Neural crest cell (in vitro differentiated cells): ENCODE data around the gene NCBP3. TPM values are rescaled to one million over a fixed set of nuclear protein-coding genes. Genes with fewer than 3 reads are reported as not detected.

Experiments
- DNase-seq: peaks from one replicate; pipeline ENCODE4 v3.0.0; 2021; ENCODE audit warnings: low read depth, mixed read lengths, low spot score
- H3K27ac Mint-ChIP-seq: one replicate; pipeline ENCODE4 v1.8.0; 2021; ENCODE audit warnings: mild to moderate bottlenecking, mixed read lengths; ENCODE audit not compliant: unreplicated experiment
- H3K27me3 Mint-ChIP-seq: 2 replicates; pipeline ENCODE4 v1.8.0; 2021; ENCODE audit warnings: low read depth, mild to moderate bottlenecking, mixed read lengths
- H3K36me3 Mint-ChIP-seq: 2 replicates; pipeline ENCODE4 v1.8.0; 2021; ENCODE audit warnings: low read depth, mild to moderate bottlenecking, mixed read lengths
- H3K4me1 Mint-ChIP-seq: 2 replicates; pipeline ENCODE4 v1.8.0; 2021; ENCODE audit warnings: mixed read lengths
- H3K4me3 Mint-ChIP-seq: one replicate; pipeline ENCODE4 v1.8.0; 2021; ENCODE audit warnings: mild to moderate bottlenecking, mixed read lengths
- H3K9me3 Mint-ChIP-seq: 2 replicates; pipeline ENCODE4 v1.8.0; 2021; ENCODE audit warnings: mixed read lengths
- total RNA-seq: library from RNA; stranded (reverse); gene quantifications from 2 replicates; pipeline ENCODE4 v1.2.1, GENCODE V29; 2021
- TF ChIP-seq, protein P1 (sequence below): fragments of 200-600 bp; sonication (generic); conservative IDR thresholded peaks from 2 replicates; pipeline ENCODE4 v1.5.0; 2021; ENCODE audit warnings: antibody characterized with exemption, mild to moderate bottlenecking

NCBP3 gene
- total RNA-seq, 1 donor from 2014 or later = 61.5 TPM

DNA sequence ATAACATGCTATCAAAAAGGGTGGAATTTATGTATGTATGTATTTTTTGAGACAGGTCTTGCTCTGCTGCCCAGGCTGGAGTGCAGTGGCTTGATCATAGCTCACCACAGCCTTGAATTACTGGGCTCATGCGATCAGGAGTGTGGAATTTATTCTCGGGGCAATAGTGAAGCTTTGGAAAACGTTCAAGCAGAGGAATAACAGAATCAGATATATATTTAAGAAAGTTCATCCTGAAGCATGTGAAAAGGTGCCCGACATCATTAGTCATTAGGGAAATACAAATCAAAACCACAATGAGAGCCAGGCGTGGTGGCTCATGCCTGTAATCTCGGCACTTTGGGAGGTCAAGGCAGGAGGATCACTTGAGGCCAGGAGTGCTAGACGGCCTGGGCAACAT lies 37.3 kb downstream of the NCBP3 start:
- TF ChIP-seq, protein P1, sequence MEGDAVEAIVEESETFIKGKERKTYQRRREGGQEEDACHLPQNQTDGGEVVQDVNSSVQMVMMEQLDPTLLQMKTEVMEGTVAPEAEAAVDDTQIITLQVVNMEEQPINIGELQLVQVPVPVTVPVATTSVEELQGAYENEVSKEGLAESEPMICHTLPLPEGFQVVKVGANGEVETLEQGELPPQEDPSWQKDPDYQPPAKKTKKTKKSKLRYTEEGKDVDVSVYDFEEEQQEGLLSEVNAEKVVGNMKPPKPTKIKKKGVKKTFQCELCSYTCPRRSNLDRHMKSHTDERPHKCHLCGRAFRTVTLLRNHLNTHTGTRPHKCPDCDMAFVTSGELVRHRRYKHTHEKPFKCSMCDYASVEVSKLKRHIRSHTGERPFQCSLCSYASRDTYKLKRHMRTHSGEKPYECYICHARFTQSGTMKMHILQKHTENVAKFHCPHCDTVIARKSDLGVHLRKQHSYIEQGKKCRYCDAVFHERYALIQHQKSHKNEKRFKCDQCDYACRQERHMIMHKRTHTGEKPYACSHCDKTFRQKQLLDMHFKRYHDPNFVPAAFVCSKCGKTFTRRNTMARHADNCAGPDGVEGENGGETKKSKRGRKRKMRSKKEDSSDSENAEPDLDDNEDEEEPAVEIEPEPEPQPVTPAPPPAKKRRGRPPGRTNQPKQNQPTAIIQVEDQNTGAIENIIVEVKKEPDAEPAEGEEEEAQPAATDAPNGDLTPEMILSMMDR = no peak
- DNase-seq = no peak
- peaks cover 2% of the 10 kb centered on the region for H3K36me3 Mint-ChIP-seq
- no peak overlapping the region for H3K4me3 Mint-ChIP-seq
- H3K4me1 Mint-ChIP-seq = no peaks in the 10 kb centered on the region
- H3K9me3 Mint-ChIP-seq = no peaks in the 10 kb centered on the region
- H3K27me3 Mint-ChIP-seq = no peaks in the 10 kb centered on the region
- H3K27ac Mint-ChIP-seq = no peak overlapping the region

DNA sequence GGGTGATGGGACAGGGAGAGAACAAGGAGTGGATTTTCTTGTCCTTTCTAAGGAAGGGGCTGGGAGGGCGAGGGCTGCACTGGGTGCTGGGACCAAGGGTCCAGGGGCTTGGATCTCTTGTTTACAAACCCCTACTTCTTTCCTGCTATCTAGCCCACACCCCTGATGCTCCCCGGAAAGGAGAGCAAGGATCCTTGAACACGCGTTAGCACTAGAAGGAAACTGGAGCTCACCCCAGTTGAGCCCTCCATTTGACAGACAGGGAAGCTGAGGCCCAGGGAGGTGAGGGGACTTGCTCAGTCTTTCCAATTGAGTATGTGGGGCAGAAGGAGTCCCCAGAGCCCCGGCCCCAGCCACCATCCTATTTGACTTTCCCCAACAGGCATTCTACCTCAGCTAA lies 40.5 kb downstream of the NCBP3 start:
- H3K4me1 Mint-ChIP-seq = no peaks in the 10 kb centered on the region
- no peak overlapping the region for H3K27ac Mint-ChIP-seq
- H3K36me3 Mint-ChIP-seq = peaks cover 2% of the 10 kb centered on the region
- H3K4me3 Mint-ChIP-seq = no peak overlapping the region
- no peaks in the 10 kb centered on the region for H3K9me3 Mint-ChIP-seq
- DNase-seq = no peak
- TF ChIP-seq, protein P1 = no peak
- H3K27me3 Mint-ChIP-seq = no peaks in the 10 kb centered on the region

DNA sequence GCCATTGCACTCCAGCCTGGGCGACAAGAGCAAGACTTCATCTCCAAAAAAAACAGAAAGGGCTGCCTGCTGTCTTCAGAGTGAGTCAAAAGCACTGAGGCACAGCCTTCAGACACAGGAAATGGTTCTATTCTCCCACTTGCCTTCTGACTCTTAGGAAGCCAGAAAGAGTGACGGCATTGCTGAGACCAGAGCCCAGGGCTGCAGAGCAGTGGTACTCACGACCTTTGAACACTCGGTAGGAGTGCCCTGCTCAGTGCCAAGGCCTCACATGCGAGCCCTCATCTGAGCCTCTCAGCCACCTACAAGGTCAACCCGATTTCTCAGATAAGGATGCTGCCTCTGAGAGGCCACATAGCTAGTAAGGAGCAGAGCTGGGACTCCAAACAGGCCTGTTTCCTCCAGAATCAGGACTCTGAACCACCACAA lies 41.5 kb downstream of the NCBP3 start:
- no peak overlapping the region for H3K4me3 Mint-ChIP-seq
- no peaks in the 10 kb centered on the region for H3K27me3 Mint-ChIP-seq
- peaks cover 2% of the 10 kb centered on the region for H3K36me3 Mint-ChIP-seq
- H3K27ac Mint-ChIP-seq = no peak overlapping the region
- DNase-seq = no peak
- no peaks in the 10 kb centered on the region for H3K9me3 Mint-ChIP-seq
- H3K4me1 Mint-ChIP-seq = no peaks in the 10 kb centered on the region
- TF ChIP-seq, protein P1 = no peak

DNA sequence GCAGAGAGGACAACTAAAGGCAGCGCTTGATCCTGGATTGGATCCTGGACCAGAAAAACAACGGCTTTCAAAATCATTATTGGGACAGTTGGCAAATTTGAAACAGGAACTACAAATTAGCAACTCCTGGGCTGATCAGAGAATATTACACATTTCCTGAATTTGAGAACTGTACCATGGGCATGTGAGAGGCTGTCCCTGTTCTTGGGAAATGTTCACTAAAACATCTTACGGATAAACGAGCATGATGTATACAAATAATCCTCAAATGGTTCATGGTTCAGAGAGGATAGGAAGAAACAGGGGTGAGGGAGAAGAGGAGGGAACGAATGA lies 42.8 kb downstream of the NCBP3 start:
- Mint-ChIP-seq H3K27ac (no peak overlapping the region), H3K36me3 (peaks cover 2% of the 10 kb centered on the region)
- DNase-seq = no peak

DNA sequence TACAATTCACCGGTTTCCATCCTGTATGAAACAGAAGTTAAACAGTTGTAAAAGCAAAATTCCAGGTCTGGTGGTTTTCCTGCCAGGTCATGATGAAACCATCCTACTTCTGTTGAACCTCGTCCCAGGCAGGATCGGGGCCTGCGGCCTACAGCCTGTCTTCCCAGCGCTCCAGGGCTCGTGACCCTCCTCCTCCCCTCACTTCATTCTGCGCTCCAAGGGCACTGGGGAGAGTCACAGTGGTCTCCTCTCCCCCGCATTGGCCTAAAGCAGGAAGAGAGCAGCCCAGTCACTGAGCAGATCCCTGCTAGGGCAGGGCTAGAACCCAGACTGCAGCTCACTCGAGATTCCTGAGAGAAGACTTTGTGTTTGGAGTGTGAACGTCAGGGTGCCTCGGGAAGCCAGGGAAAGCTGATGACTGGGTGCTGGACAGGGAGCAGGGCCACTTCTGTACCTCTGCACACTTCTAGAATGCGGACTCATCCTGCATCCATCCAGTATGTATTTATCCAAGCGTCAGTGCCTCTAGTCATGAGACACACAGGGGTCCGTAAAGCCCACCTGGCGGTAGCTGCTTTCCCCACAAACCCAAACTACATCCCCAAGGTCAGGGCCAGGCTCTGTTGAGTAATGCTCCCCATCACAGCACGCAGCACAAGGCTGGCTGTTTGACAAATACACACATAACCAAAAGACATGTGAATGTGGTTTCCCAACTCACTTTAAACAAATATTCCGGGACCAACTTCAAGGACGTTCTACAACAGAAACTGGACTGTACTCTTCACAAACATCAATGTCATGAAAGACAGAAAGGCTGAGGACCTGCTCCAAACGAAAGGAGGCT lies 43.4 kb downstream of the NCBP3 start:
- Mint-ChIP-seq H3K4me3 (no peak overlapping the region), H3K27ac (no peak overlapping the region), H3K27me3 (no peaks in the 10 kb centered on the region), H3K9me3 (no peaks in the 10 kb centered on the region), H3K4me1 (no peaks in the 10 kb centered on the region), H3K36me3 (peaks cover 2% of the 10 kb centered on the region)
- DNase-seq = no peak
- TF ChIP-seq, protein P1 = no peak

More for the DNA sequence above, 42.8 kb downstream of the NCBP3 start:
- no peak overlapping the region for H3K4me3 Mint-ChIP-seq
- H3K27me3 Mint-ChIP-seq = no peaks in the 10 kb centered on the region
- TF ChIP-seq, protein P1 = no peak
- no peaks in the 10 kb centered on the region for H3K9me3 Mint-ChIP-seq
- H3K4me1 Mint-ChIP-seq = no peaks in the 10 kb centered on the region
